ENCODE results near the gene COX10.
"Not testable (repeated sequence)": the region's sequence is repeated elsewhere in the genome, so short reads cannot be mapped to it uniquely, and the experiment has no call there.

COX10 gene

GRCh38 chr17:14201988-14202380 is 132.7 kb downstream of the COX10 start:
- DNase-seq (ENCODE audit: insufficient read length, low spot score) = no peak
- no peak for FAIRE-seq

- DNase-seq (ENCODE audit: insufficient read length, low spot score) (no peak), FAIRE-seq (no peak)
Measured at GRCh38 chr17:14202388-14203166, 133.3 kb downstream of the COX10 start.

GRCh38 chr17:14203388-14203787 is 134.1 kb downstream of the COX10 start:
- DNase-seq (ENCODE audit: insufficient read length, low spot score) = no peak
- FAIRE-seq = no peak

GRCh38 chr17:14204084-14204483 is 134.8 kb downstream of the COX10 start:
- DNase-seq (ENCODE audit: insufficient read length, low spot score) = no peak
- FAIRE-seq = no peak

- no peak for FAIRE-seq
Measured at GRCh38 chr17:14204546-14204945, 135.2 kb downstream of the COX10 start.

GRCh38 chr17:14205380-14205779 is 136.1 kb downstream of the COX10 start:
- FAIRE-seq (no peak), DNase-seq (ENCODE audit: insufficient read length, low spot score) (no peak)

More at GRCh38 chr17:14204546-14204945, 135.2 kb downstream of the COX10 start:
- no peak for DNase-seq (ENCODE audit: insufficient read length, low spot score)

GRCh38 chr17:14205992-14206461 is 136.7 kb downstream of the COX10 start:
- DNase-seq (ENCODE audit: insufficient read length, low spot score) (no peak), FAIRE-seq (no peak)

GRCh38 chr17:14206891-14207290 is 137.6 kb downstream of the COX10 start:
- DNase-seq (ENCODE audit: insufficient read length, low spot score) = no peak
- no peak for FAIRE-seq

- DNase-seq (ENCODE audit: insufficient read length, low spot score) (no peak), FAIRE-seq (no peak)
Measured at GRCh38 chr17:14207791-14208190, 138.5 kb downstream of the COX10 start.

GRCh38 chr17:14209215-14209614 is 139.9 kb downstream of the COX10 start:
- no peak for DNase-seq (ENCODE audit: insufficient read length, low spot score)
- no peak for FAIRE-seq

GRCh38 chr17:14211246-14211645 is 141.9 kb downstream of the COX10 start:
- FAIRE-seq (no peak), DNase-seq (ENCODE audit: insufficient read length, low spot score) (no peak)

GRCh38 chr17:14211801-14212200 is 142.5 kb downstream of the COX10 start:
- no peak for DNase-seq (ENCODE audit: insufficient read length, low spot score)
- FAIRE-seq = no peak

GRCh38 chr17:14212401-14212800 is 143.1 kb downstream of the COX10 start:
- FAIRE-seq (no peak), DNase-seq (ENCODE audit: insufficient read length, low spot score) (no peak)

GRCh38 chr17:14214271-14214670 is 145.0 kb downstream of the COX10 start:
- DNase-seq (ENCODE audit: insufficient read length, low spot score) = no peak

GRCh38 chr17:14222611-14223010 is 153.3 kb downstream of the COX10 start:
- DNase-seq (ENCODE audit: insufficient read length, low spot score) (no peak), FAIRE-seq (no peak)

More at GRCh38 chr17:14214271-14214670, 145.0 kb downstream of the COX10 start:
- FAIRE-seq = no peak

GRCh38 chr17:14225254-14225980 is 156.1 kb downstream of the COX10 start:
- FAIRE-seq = no peak
- DNase-seq (ENCODE audit: insufficient read length, low spot score) = no peak

- no peak for FAIRE-seq
Measured at GRCh38 chr17:14227052-14227451, 157.7 kb downstream of the COX10 start.

GRCh38 chr17:14228903-14229302 is 159.6 kb downstream of the COX10 start:
- DNase-seq (ENCODE audit: insufficient read length, low spot score) (no peak), FAIRE-seq (no peak)

More at GRCh38 chr17:14227052-14227451, 157.7 kb downstream of the COX10 start:
- DNase-seq (ENCODE audit: insufficient read length, low spot score) = no peak

GRCh38 chr17:14231187-14231586 is 161.9 kb downstream of the COX10 start:
- not testable (repeated sequence) for DNase-seq (ENCODE audit: insufficient read length, low spot score)
- peak; percentile 94 for FAIRE-seq

GRCh38 chr17:14235047-14235446 is 165.7 kb downstream of the COX10 start:
- FAIRE-seq; DNase-seq (ENCODE audit: insufficient read length, low spot score): not testable (repeated sequence)

- not testable (repeated sequence) for DNase-seq (ENCODE audit: insufficient read length, low spot score); FAIRE-seq
Measured at GRCh38 chr17:14236032-14236431, 166.7 kb downstream of the COX10 start.

- FAIRE-seq = peak; percentile 36
- DNase-seq (ENCODE audit: insufficient read length, low spot score) = not testable (repeated sequence)
Measured at GRCh38 chr17:14236762-14237161, 167.5 kb downstream of the COX10 start, which contains the start of gene CDRT15. CDRT15 (minus strand) TSS chr17:14236862; CDS start chr17:14236833, 29 bp downstream.

Measured in HTR-8/SVneo (cell line).